Ovary (tissue), 3 donors: ENCODE data around the gene RNU1-4.
"Not testable (repeated sequence)": the region's sequence is repeated elsewhere in the genome, so short reads cannot be mapped to it uniquely, and the experiment has no call there.

Experiments
- EP300 ChIP-seq: sonication (generic); formaldehyde crosslinking; IDR thresholded peaks from one replicate; pipeline ENCODE4 v1.6.1; 2017; ENCODE audit warnings: antibody characterized with exemption
- POLR2A ChIP-seq: fragments of 450-650 bp; IDR thresholded peaks from one replicate; pipeline ENCODE4 v1.6.1; 2017; ENCODE audit warnings: antibody characterized with exemption, mild to moderate bottlenecking, moderate library complexity
- TF ChIP-seq, protein P1 (sequence below), 3 donors: fragments of 450-650 bp in 2 of 3; fragments of 200-600 bp in 1 of 3; IDR thresholded peaks; one replicate each; pipeline versions ENCODE4 v1.5.1 to v1.8.0; 2016 to 2022; ENCODE audit warnings: antibody characterized with exemption in 3 of 3, mild to moderate bottlenecking in 1 of 3
- donor health status: DM: no; HTN: no; CAD: no.

DNA sequence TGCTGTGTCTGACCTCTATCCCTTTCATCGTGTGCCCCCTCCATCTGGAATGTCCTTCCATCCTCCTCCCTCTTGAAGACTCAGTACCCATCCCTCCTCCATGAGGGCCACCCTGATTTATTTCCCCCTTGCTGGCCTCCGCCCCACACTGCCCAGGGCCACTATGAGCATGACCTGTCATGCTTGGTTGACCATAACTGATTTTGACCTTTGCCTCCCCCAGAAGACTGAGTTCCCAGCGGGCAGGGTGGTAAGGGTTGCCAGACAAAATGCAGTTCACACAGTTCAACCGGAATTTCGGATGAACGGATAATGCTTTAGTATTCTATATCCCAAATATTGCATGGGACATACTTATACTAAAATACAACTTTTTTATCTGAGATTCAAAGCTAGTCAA lies 31.6 kb upstream of the RNU1-4 start:
- TF ChIP-seq, protein P1, sequence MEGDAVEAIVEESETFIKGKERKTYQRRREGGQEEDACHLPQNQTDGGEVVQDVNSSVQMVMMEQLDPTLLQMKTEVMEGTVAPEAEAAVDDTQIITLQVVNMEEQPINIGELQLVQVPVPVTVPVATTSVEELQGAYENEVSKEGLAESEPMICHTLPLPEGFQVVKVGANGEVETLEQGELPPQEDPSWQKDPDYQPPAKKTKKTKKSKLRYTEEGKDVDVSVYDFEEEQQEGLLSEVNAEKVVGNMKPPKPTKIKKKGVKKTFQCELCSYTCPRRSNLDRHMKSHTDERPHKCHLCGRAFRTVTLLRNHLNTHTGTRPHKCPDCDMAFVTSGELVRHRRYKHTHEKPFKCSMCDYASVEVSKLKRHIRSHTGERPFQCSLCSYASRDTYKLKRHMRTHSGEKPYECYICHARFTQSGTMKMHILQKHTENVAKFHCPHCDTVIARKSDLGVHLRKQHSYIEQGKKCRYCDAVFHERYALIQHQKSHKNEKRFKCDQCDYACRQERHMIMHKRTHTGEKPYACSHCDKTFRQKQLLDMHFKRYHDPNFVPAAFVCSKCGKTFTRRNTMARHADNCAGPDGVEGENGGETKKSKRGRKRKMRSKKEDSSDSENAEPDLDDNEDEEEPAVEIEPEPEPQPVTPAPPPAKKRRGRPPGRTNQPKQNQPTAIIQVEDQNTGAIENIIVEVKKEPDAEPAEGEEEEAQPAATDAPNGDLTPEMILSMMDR (IDR thresholded peaks at IDR 0.05) = not testable (repeated sequence)
- TF ChIP-seq POLR2A, EP300: not testable (repeated sequence)
